Naive thymus-derived CD4-positive, alpha-beta T cell (primary cell): ENCODE results near the gene IQCN. TPM values are rescaled to one million over a fixed set of nuclear protein-coding genes. Genes with fewer than 3 reads are reported as not detected.
A peak's percentile ranks its signal among the peaks of the same experiment; 100 is the strongest.

ENCODE experiments used
- ATAC-seq: fragments of 150-1000 bp; cut with Tn5 transposase; 2 replicates; pipeline ENCODE4 v1.10.0; 2021; ENCODE audit warnings: mild to moderate bottlenecking, moderate library complexity
- CTCF ChIA-PET: fragments of 350-600 bp; sonication (Branson Sonifier 250); formaldehyde crosslinking; loops from one replicate; lab custom pipeline; 2021; ENCODE audit warnings: antibody characterized with exemption; lab: Charles Lee
- POLR2A ChIA-PET: fragments of 350-600 bp; sonication (Branson Sonifier 250); formaldehyde crosslinking; loops from one replicate; lab custom pipeline; 2021; ENCODE audit warnings: antibody characterized with exemption, inconsistent platforms; lab: Charles Lee
- DNase-seq, 9 donors: peaks; one replicate each; pipeline versions ENCODE4 v3.0.0 to v3.0.0-alpha.2; 2020 to 2022; ENCODE audit warnings: mixed read lengths in 1 of 9
- H3K27ac ChIP-seq: one replicate; pipeline ENCODE4 v1.7.0; 2013; ENCODE audit warnings: mild to moderate bottlenecking, low read depth, low read length, moderate library complexity
- H3K27me3 ChIP-seq, 2 donors: one replicate each; pipeline ENCODE4 v1.7.0; 2013; ENCODE audit warnings: low read length in 2 of 2, mild to moderate bottlenecking in 2 of 2, moderate library complexity in 2 of 2; ENCODE audit not compliant: control insufficient read depth in 2 of 2, insufficient read depth in 2 of 2
- H3K36me3 ChIP-seq, 3 experiments: 1 replicate in 2 of 3; 2 replicates in 1 of 3; pipeline ENCODE4 v1.7.0; 2013; ENCODE audit warnings: low read length in 3 of 3, mild to moderate bottlenecking in 3 of 3, moderate library complexity in 1 of 3; ENCODE audit not compliant: insufficient read depth in 3 of 3, control insufficient read depth in 2 of 3
- H3K4me1 ChIP-seq, 2 donors: one replicate each; pipeline ENCODE4 v1.7.0; 2013; ENCODE audit warnings: low read length in 2 of 2, mild to moderate bottlenecking in 2 of 2, moderate library complexity in 1 of 2; ENCODE audit not compliant: control insufficient read depth in 2 of 2, insufficient read depth in 2 of 2
- H3K4me3 ChIP-seq: 2 replicates; pipeline ENCODE4 v1.7.0; 2013; ENCODE audit warnings: mild to moderate bottlenecking, low read length
- H3K9me3 ChIP-seq, 3 experiments: 1 replicate in 2 of 3; 2 replicates in 1 of 3; pipeline ENCODE4 v1.7.0; 2013; ENCODE audit warnings: low read length in 3 of 3; ENCODE audit not compliant: control insufficient read depth in 2 of 3
- H3K27ac Mint-ChIP-seq, 9 donors: one replicate each; pipeline ENCODE4 v1.8.0; 2020 to 2022; ENCODE audit warnings: mixed read lengths in 9 of 9, mild to moderate bottlenecking in 8 of 9, moderate library complexity in 5 of 9, inconsistent platforms in 2 of 9
- H3K27me3 Mint-ChIP-seq, 5 donors: one replicate each; pipeline ENCODE4 v1.8.0; 2021 to 2022; ENCODE audit warnings: mixed read lengths in 5 of 5, mild to moderate bottlenecking in 1 of 5
- H3K36me3 Mint-ChIP-seq, 5 donors: one replicate each; pipeline ENCODE4 v1.8.0; 2020 to 2022; ENCODE audit warnings: mixed read lengths in 5 of 5, mild to moderate bottlenecking in 3 of 5, inconsistent platforms in 1 of 5
- H3K4me1 Mint-ChIP-seq, 7 donors: one replicate each; pipeline ENCODE4 v1.8.0; 2020 to 2022; ENCODE audit warnings: mixed read lengths in 7 of 7, mild to moderate bottlenecking in 3 of 7, inconsistent platforms in 1 of 7
- H3K4me3 Mint-ChIP-seq, 10 donors: one replicate each; pipeline ENCODE4 v1.8.0; 2020 to 2022; ENCODE audit warnings: mild to moderate bottlenecking in 10 of 10, mixed read lengths in 10 of 10, moderate library complexity in 6 of 10, inconsistent platforms in 2 of 10
- H3K9me3 Mint-ChIP-seq, 11 donors: one replicate each; pipeline ENCODE4 v1.8.0; 2020 to 2022; ENCODE audit warnings: mixed read lengths in 11 of 11, mild to moderate bottlenecking in 4 of 11, inconsistent platforms in 1 of 11, moderate library complexity in 1 of 11
- intact Hi-C, 2 donors: fragments of 100-400 bp; cut with micrococcal nuclease; formaldehyde crosslinking; loops; one replicate each; pipeline ENCODE4 v1.15.1; 2023
- polyA plus RNA-seq, 2 donors: library from polyadenylated mRNA; unstranded; fragments of 300-500 nt; fragmentation: Illumina TruSeq; gene quantifications; one replicate each; pipeline ENCODE4 v1.2.3, GENCODE V29; 2021
- total RNA-seq, 6 experiments: library from RNA in 5 of 6; stranded (reverse) in 5 of 6; gene quantifications; 1 replicate in 5 of 6; 2 replicates in 1 of 6; pipeline ENCODE4 v1.2.3 and lab custom pipeline; 2021 to 2026

IQCN gene
- total and polyA plus RNA-seq, 7 experiments from 2014 or later, result 0.19 to 28.3 (median 6.5) TPM

- CTCF ChIA-PET, result interaction anchor here (1.5 kb wide), 1 partner anchor 38 kb away, joined by 3 read pairs; no protein-coding TSS in a partner anchor
- H3K9me3 Mint-ChIP-seq, result peaks cover 0 to 14% (median 0%) of the 10 kb centered on the region in 11 donors
- H3K4me3 Mint-ChIP-seq, result peak overlapping the region; percentile 80 to 96 (median 92)
- H3K36me3 Mint-ChIP-seq, result peaks cover 0 to 21% (median 0%) of the 10 kb centered on the region in 5 donors
- DNase-seq, result no peak
- peak overlapping the region; percentile 84 for H3K4me3 ChIP-seq
- ATAC-seq, result no peak
- H3K4me1 ChIP-seq, result peaks cover 41 to 47% of the 10 kb centered on the region in 2 donors
- intact Hi-C loops, result loop anchor here (1.0 to 5.0 kb wide), 5 partner anchors 10 to 126 kb away; partner anchors contain the start of genes JUND (in 1 of the 2), LSM4 (in 1 of the 2) and SSBP4 (in 1 of the 2)
- H3K27me3 ChIP-seq, result no peaks in the 10 kb centered on the region
- peak overlapping the region; percentile 92 for H3K27ac ChIP-seq
- no peaks in the 10 kb centered on the region for H3K27me3 Mint-ChIP-seq
- no peaks in the 10 kb centered on the region for H3K36me3 ChIP-seq
- POLR2A ChIA-PET, result interaction anchor here (3.8 to 6.7 kb wide), 5 partner anchors 11 to 30 kb away, joined by 23 to 216 read pairs (median 49); partner anchors contain the start of genes JUND and LSM4
- no peaks in the 10 kb centered on the region for H3K9me3 ChIP-seq
- peaks cover 43 to 73% (median 61%) of the 10 kb centered on the region in 7 donors for H3K4me1 Mint-ChIP-seq
- peak overlapping the region; percentile 87 to 100 (median 97) for H3K27ac Mint-ChIP-seq
These were observed 16.8 kb upstream of the IQCN start for GRCh38 chr19:18291019-18291524.

DNA sequence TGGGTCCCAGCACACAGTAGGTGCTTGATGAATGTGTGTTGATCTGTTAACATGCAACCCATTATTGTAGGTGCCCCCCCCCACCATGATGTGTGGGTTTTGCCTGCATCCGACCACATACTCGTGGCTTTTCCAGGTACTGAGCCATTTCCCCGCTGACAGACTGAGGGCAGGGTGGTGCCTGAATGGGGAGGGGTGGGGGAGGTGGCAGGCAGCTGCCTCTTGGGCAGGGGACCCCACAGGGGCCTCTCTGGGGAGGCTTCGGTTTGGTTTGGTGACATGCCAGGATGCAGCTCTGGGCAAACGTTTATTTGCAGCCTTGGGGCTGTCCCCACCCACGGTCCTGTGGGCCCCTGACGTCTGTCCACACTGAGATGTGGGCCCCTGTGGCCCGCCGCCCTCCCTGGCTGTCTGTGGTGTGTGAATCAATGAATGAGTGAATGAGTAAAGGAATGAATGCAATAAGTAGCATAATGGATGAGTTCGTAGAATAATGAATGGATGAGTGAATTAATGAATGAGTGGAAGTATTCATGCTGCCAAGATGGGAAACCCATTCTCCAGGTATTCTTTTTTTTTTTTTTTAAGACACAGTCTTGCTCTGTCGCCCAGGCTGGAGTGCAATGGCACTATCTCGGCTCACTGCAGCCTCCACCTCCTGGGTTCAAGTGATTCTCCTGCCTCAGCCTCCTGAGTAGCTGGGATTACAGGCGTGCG, 16.2 kb upstream of the IQCN start:
- H3K36me3 Mint-ChIP-seq, result peaks cover 0 to 17% (median 0%) of the 10 kb centered on the region in 5 donors
- H3K4me1 Mint-ChIP-seq, result peaks cover 43 to 72% (median 63%) of the 10 kb centered on the region in 7 donors
- no peaks in the 10 kb centered on the region for H3K27me3 Mint-ChIP-seq
- Histone ChIP-seq H3K27ac (peak overlapping the region; percentile 92), H3K4me3 (no peak overlapping the region), H3K36me3 (no peaks in the 10 kb centered on the region), H3K27me3 (no peaks in the 10 kb centered on the region), H3K9me3 (no peaks in the 10 kb centered on the region), H3K4me1 (peaks cover 41 to 47% of the 10 kb centered on the region in 2 donors)
- ChIA-PET CTCF (interaction anchor here (1.5 kb wide), 1 partner anchor 39 kb away, joined by 3 read pairs; no protein-coding TSS in a partner anchor), POLR2A (interaction anchor here (3.8 to 6.7 kb wide), 5 partner anchors 10 to 31 kb away, joined by 23 to 216 read pairs (median 49); partner anchors contain the start of genes JUND and LSM4)
- intact Hi-C loops, result loop anchor here (1.0 to 5.0 kb wide), 6 partner anchors 9 to 127 kb away; partner anchors contain the start of genes JUND (in 2 of the 2), LSM4 (in 2 of the 2) and SSBP4 (in 1 of the 2)
- ATAC-seq, result peak; percentile 65
- H3K9me3 Mint-ChIP-seq, result peaks cover 0 to 8% (median 0%) of the 10 kb centered on the region in 11 donors
- peak overlapping the region; percentile 87 to 100 (median 97) for H3K27ac Mint-ChIP-seq
- H3K4me3 Mint-ChIP-seq, result peak overlapping the region; percentile 80 to 96 (median 92)
- DNase-seq, result peak in 8 of 9 donors; percentile 47 to 93 (median 59)

DNA sequence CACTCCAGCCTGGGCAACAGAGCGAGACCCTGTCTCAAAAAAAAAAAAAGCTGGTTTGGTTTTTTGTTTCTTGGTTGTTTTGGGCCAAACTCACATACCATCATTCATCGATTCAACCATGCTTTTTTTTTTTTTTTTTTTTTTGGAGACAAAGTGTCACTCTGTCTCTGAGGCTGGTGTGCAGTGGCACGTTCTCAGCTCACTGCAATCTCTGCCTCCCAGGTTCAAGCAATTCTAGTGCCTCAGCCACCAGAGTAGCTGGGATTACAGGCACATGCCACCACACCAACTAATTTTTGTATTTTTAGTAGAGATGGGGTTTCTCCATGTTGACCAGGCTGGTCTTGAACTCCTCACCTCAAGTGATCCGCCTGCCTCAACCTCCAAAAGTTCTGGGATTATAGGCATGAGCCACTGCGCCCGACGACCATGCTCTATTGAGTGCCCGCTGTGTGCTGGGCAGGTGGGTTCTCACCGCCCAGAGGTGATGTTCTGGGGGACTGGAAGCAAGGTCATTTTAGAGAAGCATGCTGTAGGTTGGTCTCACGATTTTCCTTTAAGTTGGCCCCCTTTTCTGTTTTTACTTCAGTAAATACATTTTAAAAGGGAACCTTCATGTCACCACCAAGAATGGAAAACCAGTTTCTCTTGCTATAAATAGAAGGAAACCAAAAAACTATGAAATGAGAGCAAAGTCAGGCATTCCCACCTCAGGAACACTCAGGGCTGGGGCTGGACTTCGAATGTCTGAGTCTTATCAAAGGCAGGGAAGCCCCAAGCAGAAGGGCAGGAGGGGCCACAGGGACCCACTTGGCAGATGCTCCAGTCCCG, 15.4 kb upstream of the IQCN start:
- ChIA-PET CTCF (interaction anchor here (0.6 to 1.5 kb wide), 4 partner anchors 15 to 48 kb away, joined by 3 to 6 read pairs (median 4); no protein-coding TSS in a partner anchor), POLR2A (interaction anchor here (1.1 to 6.7 kb wide), 7 partner anchors 10 to 37 kb away, joined by 4 to 216 read pairs (median 42); partner anchors contain the start of genes JUND and LSM4)
- H3K27me3 ChIP-seq, result no peaks in the 10 kb centered on the region
- H3K9me3 Mint-ChIP-seq, result peaks cover 0 to 2% (median 0%) of the 10 kb centered on the region in 11 donors
- peak overlapping the region; percentile 87 to 100 (median 96) for H3K27ac Mint-ChIP-seq
- intact Hi-C loops, result loop anchor here (1.0 to 5.0 kb wide), 5 partner anchors 8 to 128 kb away; partner anchors contain the start of genes JUND (in 1 of the 2), LSM4 (in 1 of the 2) and SSBP4 (in 1 of the 2)
- no peaks in the 10 kb centered on the region for H3K9me3 ChIP-seq
- no peak overlapping the region for H3K4me3 ChIP-seq
- H3K27ac ChIP-seq, result peak overlapping the region; percentile 92
- no peaks in the 10 kb centered on the region for H3K27me3 Mint-ChIP-seq
- ATAC-seq, result no peak
- no peak for DNase-seq
- H3K4me3 Mint-ChIP-seq, result peak overlapping the region; percentile 71 to 96 (median 91)
- H3K36me3 ChIP-seq, result no peaks in the 10 kb centered on the region
- H3K4me1 ChIP-seq, result peaks cover 44 to 45% of the 10 kb centered on the region in 2 donors
- H3K4me1 Mint-ChIP-seq, result peaks cover 44 to 74% (median 66%) of the 10 kb centered on the region in 7 donors
- H3K36me3 Mint-ChIP-seq, result peaks cover 0 to 13% (median 0%) of the 10 kb centered on the region in 5 donors

- H3K27me3 ChIP-seq, result no peaks in the 10 kb centered on the region
- H3K36me3 Mint-ChIP-seq, result peaks cover 0 to 10% (median 0%) of the 10 kb centered on the region in 5 donors
- no peaks in the 10 kb centered on the region for H3K9me3 ChIP-seq
- ChIA-PET CTCF (no interaction called here), POLR2A (interaction anchor here (1.1 to 6.7 kb wide), 5 partner anchors 8 to 33 kb away, joined by 4 to 216 read pairs (median 49); partner anchors contain the start of genes JUND and LSM4)
- intact Hi-C loops, result no loop called here
- H3K4me3 ChIP-seq, result no peak overlapping the region
- peak overlapping the region in 1 of 10 donors; percentile 20 for H3K4me3 Mint-ChIP-seq
- DNase-seq (no peak), ATAC-seq (no peak)
- peak overlapping the region; percentile 17 for H3K27ac ChIP-seq
- no peaks in the 10 kb centered on the region for H3K36me3 ChIP-seq
- no peaks in the 10 kb centered on the region for H3K27me3 Mint-ChIP-seq
- peaks cover 30 to 41% of the 10 kb centered on the region in 2 donors for H3K4me1 ChIP-seq
- H3K9me3 Mint-ChIP-seq, result peaks cover 0 to 2% (median 0%) of the 10 kb centered on the region in 11 donors
- H3K4me1 Mint-ChIP-seq, result peaks cover 37 to 62% (median 54%) of the 10 kb centered on the region in 7 donors
- peak overlapping the region in 5 of 9 donors; percentile 12 to 91 (median 55) for H3K27ac Mint-ChIP-seq
These were observed 13.9 kb upstream of the IQCN start for GRCh38 chr19:18287836-18288772.

DNA sequence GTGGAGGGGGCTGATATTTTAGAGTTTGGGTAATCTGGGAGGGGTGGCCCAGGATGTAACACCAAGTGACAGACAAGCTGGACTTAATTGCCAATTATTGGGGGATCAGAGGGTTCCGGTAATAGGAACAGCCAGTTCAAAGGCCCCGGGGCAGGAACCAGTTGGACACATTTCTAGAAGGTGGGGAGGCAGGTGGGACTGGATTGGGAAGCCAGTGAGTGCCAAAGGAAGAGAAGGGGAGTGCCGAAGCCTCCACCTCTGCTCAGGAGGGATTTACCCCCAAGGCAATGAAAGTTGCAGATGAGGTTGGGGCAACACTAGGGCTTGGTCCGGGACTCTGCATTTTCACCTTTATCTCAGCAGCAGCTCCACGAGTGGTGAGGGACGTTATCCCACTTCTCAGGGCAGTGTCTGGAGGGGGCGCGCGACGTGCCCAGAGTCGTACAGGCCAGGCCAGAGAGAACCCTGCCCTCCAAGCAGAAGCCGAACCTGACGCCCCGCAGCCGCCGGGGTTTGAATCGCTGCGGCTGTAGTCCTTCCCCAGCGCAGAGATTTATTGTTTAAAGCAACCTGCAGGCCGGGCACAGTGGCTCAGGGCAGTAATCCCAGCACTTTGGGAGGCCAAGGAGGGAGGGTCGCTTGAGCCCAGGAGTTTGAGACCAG, 12.9 kb upstream of the IQCN start:
- H3K36me3 Mint-ChIP-seq, result peaks cover 0 to 13% (median 0%) of the 10 kb centered on the region in 5 donors

More for the DNA sequence above, 12.9 kb upstream of the IQCN start:
- peaks cover 0 to 6% (median 0%) of the 10 kb centered on the region in 11 donors for H3K9me3 Mint-ChIP-seq
- H3K4me1 Mint-ChIP-seq, result peaks cover 41 to 68% (median 60%) of the 10 kb centered on the region in 7 donors
- no peak overlapping the region for H3K4me3 Mint-ChIP-seq
- no peaks in the 10 kb centered on the region for H3K36me3 ChIP-seq
- no peak overlapping the region for H3K4me3 ChIP-seq
- intact Hi-C loops, result no loop called here
- no peak for ATAC-seq
- no peaks in the 10 kb centered on the region for H3K27me3 ChIP-seq
- H3K27ac ChIP-seq, result no peak overlapping the region
- H3K27ac Mint-ChIP-seq, result peak overlapping the region; percentile 15 to 90 (median 84)
- no peaks in the 10 kb centered on the region for H3K9me3 ChIP-seq
- no peaks in the 10 kb centered on the region for H3K27me3 Mint-ChIP-seq
- CTCF ChIA-PET, result no interaction called here
- POLR2A ChIA-PET, result interaction anchor here (1.2 to 5.4 kb wide), 4 partner anchors 16 to 42 kb away, joined by 4 to 47 read pairs (median 6); no protein-coding TSS in a partner anchor
- DNase-seq, result no peak
- H3K4me1 ChIP-seq, result peaks cover 36 to 46% of the 10 kb centered on the region in 2 donors
